Measurements from ENCODE around the gene EXOC6B.

DNA sequence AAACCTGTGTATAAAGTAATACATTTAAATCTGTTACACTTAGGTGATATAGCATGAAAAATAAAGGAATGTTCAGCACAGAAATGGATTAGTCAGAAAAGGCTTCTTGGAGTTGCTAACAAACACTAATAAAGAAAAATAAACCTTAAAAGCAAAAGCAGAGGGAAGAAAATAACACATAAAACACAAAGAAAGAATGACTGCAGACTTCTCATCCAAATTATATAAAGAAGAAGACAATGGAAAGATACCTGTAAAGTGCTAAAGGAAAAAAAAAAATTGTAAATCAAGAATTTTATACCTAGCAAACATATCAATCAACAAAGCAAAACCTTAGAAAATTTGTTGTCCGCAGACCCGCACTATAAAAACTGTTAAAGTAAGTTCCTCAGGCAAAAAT, 63.6 kb downstream of the EXOC6B start:
- TF ChIP-seq CTCF (IDR thresholded peaks at IDR 0.05): no peak
- no peak for TF ChIP-seq POLR2A (IDR thresholded peaks at IDR 0.05)
